Loucy (cell line): Measurements from ENCODE around the gene ISX.

Experiments used
- CTCF ChIP-seq: fragments of 200-600 bp; sonication (generic); conservative IDR thresholded peaks from 2 replicates; pipeline ENCODE4 v1.5.1; 2014; ENCODE audit warnings: mild to moderate bottlenecking, antibody characterized with exemption, low read length
- EZH2phosphoT487 ChIP-seq: fragments of 200-600 bp; IDR thresholded peaks from 2 replicates; pipeline ENCODE4 v1.6.1; 2018; ENCODE audit warnings: antibody characterized with exemption, mild to moderate bottlenecking, moderate library complexity, borderline replicate concordance

GRCh38 chr22:35071784-35072183 lies 5.8 kb downstream of the ISX start:
- no peak for TF ChIP-seq CTCF
- no peak for TF ChIP-seq EZH2phosphoT487
